IPS-15b (cell line): ENCODE measurements around the gene GNB1.

Experiments
- H3K27me3 ChIP-seq: one replicate; pipeline ENCODE4 v1.6.1; 2013; ENCODE audit warnings: low read length; ENCODE audit not compliant: control insufficient read depth, insufficient read depth
- H3K36me3 ChIP-seq: one replicate; pipeline ENCODE4 v1.6.1; 2013; ENCODE audit warnings: low read length; ENCODE audit not compliant: control insufficient read depth, insufficient read depth
- H3K4me1 ChIP-seq: one replicate; pipeline ENCODE4 v1.6.1; 2013; ENCODE audit warnings: mild to moderate bottlenecking, low read length; ENCODE audit not compliant: control insufficient read depth, insufficient read depth
- H3K4me3 ChIP-seq: one replicate; pipeline ENCODE4 v1.5.1; 2013; ENCODE audit warnings: low read depth, low read length
- H3K9ac ChIP-seq: one replicate; pipeline ENCODE4 v1.6.1; 2013; ENCODE audit warnings: low read depth, mild to moderate bottlenecking, low read length
- H3K9me3 ChIP-seq: one replicate; pipeline ENCODE4 v1.6.1; 2013; ENCODE audit warnings: mild to moderate bottlenecking, low read length; ENCODE audit not compliant: control insufficient read depth, insufficient read depth

The GNB1 gene

GRCh38 chr1:1928231-1929101 lies 37.6 kb upstream of the GNB1 start:
- H3K4me1 ChIP-seq, result no peaks in the 10 kb centered on the region
- H3K9me3 ChIP-seq, result no peaks in the 10 kb centered on the region
- no peaks in the 10 kb centered on the region for H3K36me3 ChIP-seq
- H3K9ac ChIP-seq, result no peak overlapping the region
- no peak overlapping the region for H3K4me3 ChIP-seq
- H3K27me3 ChIP-seq, result no peaks in the 10 kb centered on the region

- Histone ChIP-seq H3K9me3 (no peaks in the 10 kb centered on the region), H3K4me3 (no peak overlapping the region), H3K36me3 (no peaks in the 10 kb centered on the region), H3K27me3 (no peaks in the 10 kb centered on the region), H3K4me1 (no peaks in the 10 kb centered on the region), H3K9ac (no peak overlapping the region)
Observed at GRCh38 chr1:1927751-1928150, 36.9 kb upstream of the GNB1 start.

- Histone ChIP-seq H3K4me3 (no peak overlapping the region), H3K36me3 (no peaks in the 10 kb centered on the region), H3K27me3 (no peaks in the 10 kb centered on the region), H3K9me3 (no peaks in the 10 kb centered on the region), H3K4me1 (no peaks in the 10 kb centered on the region), H3K9ac (no peak overlapping the region)
Observed at GRCh38 chr1:1926886-1927660, 36.2 kb upstream of the GNB1 start.

GRCh38 chr1:1926346-1926811 lies 35.5 kb upstream of the GNB1 start:
- H3K9ac ChIP-seq, result no peak overlapping the region
- H3K36me3 ChIP-seq, result no peaks in the 10 kb centered on the region
- H3K4me1 ChIP-seq, result no peaks in the 10 kb centered on the region
- no peak overlapping the region for H3K4me3 ChIP-seq
- H3K27me3 ChIP-seq, result no peaks in the 10 kb centered on the region
- H3K9me3 ChIP-seq, result no peaks in the 10 kb centered on the region

- Histone ChIP-seq H3K9ac (no peak overlapping the region), H3K4me1 (no peaks in the 10 kb centered on the region), H3K27me3 (no peaks in the 10 kb centered on the region), H3K4me3 (no peak overlapping the region), H3K36me3 (no peaks in the 10 kb centered on the region), H3K9me3 (no peaks in the 10 kb centered on the region)
Observed at GRCh38 chr1:1925437-1926345, 34.8 kb upstream of the GNB1 start.

GRCh38 chr1:1924849-1925248 lies 34.0 kb upstream of the GNB1 start:
- H3K9me3 ChIP-seq, result no peaks in the 10 kb centered on the region
- no peaks in the 10 kb centered on the region for H3K4me1 ChIP-seq
- no peaks in the 10 kb centered on the region for H3K27me3 ChIP-seq
- no peak overlapping the region for H3K9ac ChIP-seq
- H3K4me3 ChIP-seq, result no peak overlapping the region
- H3K36me3 ChIP-seq, result no peaks in the 10 kb centered on the region

- no peaks in the 10 kb centered on the region for H3K4me1 ChIP-seq
- H3K9me3 ChIP-seq, result no peaks in the 10 kb centered on the region
- H3K4me3 ChIP-seq, result no peak overlapping the region
- no peaks in the 10 kb centered on the region for H3K36me3 ChIP-seq
- no peak overlapping the region for H3K9ac ChIP-seq
- no peaks in the 10 kb centered on the region for H3K27me3 ChIP-seq
Observed at GRCh38 chr1:1924386-1924785, 33.5 kb upstream of the GNB1 start.

GRCh38 chr1:1922956-1923833 lies 32.3 kb upstream of the GNB1 start:
- Histone ChIP-seq H3K4me1 (no peaks in the 10 kb centered on the region), H3K27me3 (peaks cover 2% of the 10 kb centered on the region), H3K36me3 (no peaks in the 10 kb centered on the region), H3K4me3 (no peak overlapping the region), H3K9ac (no peak overlapping the region), H3K9me3 (no peaks in the 10 kb centered on the region)

- H3K4me1 ChIP-seq, result no peaks in the 10 kb centered on the region
Observed at GRCh38 chr1:1922702-1922955, 31.7 kb upstream of the GNB1 start.

GRCh38 chr1:1921901-1922701 lies 31.2 kb upstream of the GNB1 start:
- no peak overlapping the region for H3K4me3 ChIP-seq
- no peaks in the 10 kb centered on the region for H3K4me1 ChIP-seq
- no peak overlapping the region for H3K9ac ChIP-seq
- H3K9me3 ChIP-seq, result no peaks in the 10 kb centered on the region
- H3K36me3 ChIP-seq, result no peaks in the 10 kb centered on the region
- H3K27me3 ChIP-seq, result peaks cover 2% of the 10 kb centered on the region

More at GRCh38 chr1:1922702-1922955, 31.7 kb upstream of the GNB1 start:
- Histone ChIP-seq H3K9me3 (no peaks in the 10 kb centered on the region), H3K36me3 (no peaks in the 10 kb centered on the region), H3K27me3 (peaks cover 2% of the 10 kb centered on the region), H3K9ac (no peak overlapping the region), H3K4me3 (no peak overlapping the region)
